PC-9 (cell line): ENCODE data around the gene SNRNP27.

ENCODE experiments used
- CTCF ChIP-seq: fragments of 200-600 bp; sonication (generic); conservative IDR thresholded peaks from 2 replicates; pipeline ENCODE4 v1.6.1; 2017; ENCODE audit warnings: mixed run types, antibody characterized with exemption, mild to moderate bottlenecking, moderate library complexity
- EZH2 ChIP-seq: fragments of 200-600 bp; sonication (generic); IDR thresholded peaks from 2 replicates; pipeline ENCODE4 v1.8.0; 2017; ENCODE audit warnings: antibody characterized with exemption, low read depth

GRCh38 chr2:69907216-69907615 lies 13.5 kb downstream of the SNRNP27 start:
- TF ChIP-seq EZH2 (no peak), CTCF (no peak)
